DOHH2 (cell line): ENCODE results near the gene KDM2A.

Experiments used
- CTCF ChIP-seq: fragments of 200-600 bp; sonication (generic); IDR thresholded peaks from one replicate; pipeline ENCODE4 v1.5.1; 2014; ENCODE audit warnings: antibody characterized with exemption, mild to moderate bottlenecking, low read depth, low read length; ENCODE audit not compliant: poor library complexity, severe bottlenecking
- EZH2phosphoT487 ChIP-seq: fragments of 200-600 bp; sonication (generic); IDR thresholded peaks from 2 replicates; pipeline ENCODE4 v1.6.1; 2017; ENCODE audit warnings: borderline replicate concordance, mild to moderate bottlenecking, antibody characterized with exemption, low read length, moderate library complexity, mixed read lengths

GRCh38 chr11:67268081-67268961, 149.3 kb downstream of the KDM2A start:
- no peak for TF ChIP-seq CTCF
- no peak for TF ChIP-seq EZH2phosphoT487
